ENCODE measurements around the gene OR51F2.

DNA sequence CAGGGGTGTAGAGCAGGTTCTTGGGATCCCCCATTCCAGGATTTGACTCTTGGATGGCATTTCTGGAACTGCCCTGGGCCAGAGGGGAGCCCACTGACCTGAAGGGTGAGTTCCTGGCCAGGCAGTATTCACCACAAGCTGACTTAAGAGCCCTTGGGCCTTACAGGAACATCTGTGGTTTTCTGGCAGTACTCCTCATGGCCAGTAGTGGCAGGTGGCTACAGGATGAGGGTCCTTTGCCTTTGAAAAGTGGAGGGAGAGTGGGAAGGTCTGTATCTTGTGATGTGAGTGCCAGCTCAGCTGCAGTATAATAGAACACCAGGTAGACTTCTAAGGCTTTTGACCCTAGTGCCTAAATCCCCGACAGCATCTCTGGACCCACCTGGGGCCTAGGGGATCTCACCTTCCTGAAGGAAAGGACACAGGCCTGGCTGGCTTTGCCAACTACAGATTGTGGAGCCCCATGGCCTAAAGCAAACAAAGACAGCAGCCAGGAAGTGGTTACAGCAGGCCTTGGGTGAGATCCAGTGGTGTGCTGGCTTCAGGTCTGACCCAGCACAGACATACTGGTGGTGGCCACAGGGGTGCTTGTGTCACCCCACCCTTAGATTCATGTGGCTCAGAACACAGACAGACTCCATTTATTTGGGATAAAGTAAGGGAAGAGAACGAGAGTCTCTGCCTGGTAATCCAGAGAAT lies 18.9 kb downstream of the OR51F2 start:
- TF ChIP-seq CTCF (IDR thresholded peaks at IDR 0.05), result no peak
- no peak for TF ChIP-seq POLR2A (IDR thresholded peaks at IDR 0.05)

Data from esophagus squamous epithelium (tissue), 4 donors.